DMS79 treated with DMSO at 0.1 percent for 48 hours (cell line): ENCODE data around the gene ANXA2.
"Not testable (repeated sequence)": the region's sequence is repeated elsewhere in the genome, so short reads cannot be mapped to it uniquely, and the experiment has no call there.

ENCODE experiments used
- DNase-seq: peaks from one replicate; lab custom pipeline; 2025; lab: John Stamatoyannopoulos, UW

Gene ANXA2

GRCh38 chr15:60410350-60410749, 12.6 kb upstream of the ANXA2 start:
- DNase-seq = not testable (repeated sequence)

GRCh38 chr15:60408463-60408981, 10.7 kb upstream of the ANXA2 start:
- DNase-seq = no peak

- no peak for DNase-seq
Measured at GRCh38 chr15:60407415-60407805, 9.6 kb upstream of the ANXA2 start.

GRCh38 chr15:60406513-60407414, 9.0 kb upstream of the ANXA2 start:
- no peak for DNase-seq

GRCh38 chr15:60405399-60405798, 7.6 kb upstream of the ANXA2 start:
- no peak for DNase-seq

- DNase-seq = not testable (repeated sequence)
Measured at GRCh38 chr15:60404351-60404750, 6.6 kb upstream of the ANXA2 start.

- DNase-seq = no peak
Measured at GRCh38 chr15:60400944-60401343, 3.2 kb upstream of the ANXA2 start.

- no peak for DNase-seq
Measured at GRCh38 chr15:60399931-60400330, 2.1 kb upstream of the ANXA2 start.

GRCh38 chr15:60399246-60399915, 1.6 kb upstream of the ANXA2 start:
- DNase-seq = no peak

GRCh38 chr15:60396958-60397771, 621 bp downstream of the ANXA2 start:
- DNase-seq = peak; percentile 29

GRCh38 chr15:60396560-60396957, 1.2 kb downstream of the ANXA2 start:
- DNase-seq = no peak

GRCh38 chr15:60396100-60396499, 1.7 kb downstream of the ANXA2 start:
- DNase-seq = no peak

- DNase-seq = no peak
Measured at GRCh38 chr15:60395276-60396011, 2.3 kb downstream of the ANXA2 start.

GRCh38 chr15:60394689-60395097, 3.1 kb downstream of the ANXA2 start:
- DNase-seq = no peak

GRCh38 chr15:60392986-60393790, 4.6 kb downstream of the ANXA2 start:
- peak; percentile 14 for DNase-seq

- DNase-seq = no peak
Measured at GRCh38 chr15:60392601-60392985, 5.2 kb downstream of the ANXA2 start.

- DNase-seq = no peak
Measured at GRCh38 chr15:60391722-60392315, 6.0 kb downstream of the ANXA2 start.

GRCh38 chr15:60390871-60391501, 6.8 kb downstream of the ANXA2 start:
- no peak for DNase-seq

- no peak for DNase-seq
Measured at GRCh38 chr15:60390231-60390630, 7.6 kb downstream of the ANXA2 start.
